GM18520 (cell line): ENCODE data around the gene GRAP2.
A peak's percentile ranks its signal among the peaks of the same experiment; 100 is the strongest.
"Not testable (repeated sequence)": the region's sequence is repeated elsewhere in the genome, so short reads cannot be mapped to it uniquely, and the experiment has no call there.

Experiments
- ATAC-seq: cut with Tn5 transposase; IDR thresholded peaks from one replicate; pipeline ENCODE4 v1.9.1; 2021; ENCODE audit not compliant: unreplicated experiment

GRAP2 gene

GRCh38 chr22:39896313-39896996 lies 4.4 kb upstream of the GRAP2 start:
- ATAC-seq, result no peak

- no peak for ATAC-seq
Observed at GRCh38 chr22:39897841-39898240, 3.0 kb upstream of the GRAP2 start.

- ATAC-seq, result peak; percentile 57
Observed at GRCh38 chr22:39898997-39899396, 1.9 kb upstream of the GRAP2 start.

- no peak for ATAC-seq
Observed at GRCh38 chr22:39901565-39902146, 772 bp downstream of the GRAP2 start.

- not testable (repeated sequence) for ATAC-seq
Observed at GRCh38 chr22:39904024-39904423, 3.1 kb downstream of the GRAP2 start.

GRCh38 chr22:39904862-39905261 lies 4.0 kb downstream of the GRAP2 start:
- no peak for ATAC-seq

- no peak for ATAC-seq
Observed at GRCh38 chr22:39905687-39906086, 4.8 kb downstream of the GRAP2 start.

GRCh38 chr22:39906207-39906606 lies 5.3 kb downstream of the GRAP2 start:
- no peak for ATAC-seq

GRCh38 chr22:39907047-39907446 lies 6.2 kb downstream of the GRAP2 start:
- ATAC-seq, result no peak

GRCh38 chr22:39907605-39908097 lies 6.8 kb downstream of the GRAP2 start:
- ATAC-seq, result no peak

- no peak for ATAC-seq
Observed at GRCh38 chr22:39908136-39908535, 7.3 kb downstream of the GRAP2 start.

- no peak for ATAC-seq
Observed at GRCh38 chr22:39908737-39909136, 7.9 kb downstream of the GRAP2 start.

- ATAC-seq, result no peak
Observed at GRCh38 chr22:39910876-39911613, 10.2 kb downstream of the GRAP2 start.

- ATAC-seq, result no peak
Observed at GRCh38 chr22:39913321-39913720, 12.4 kb downstream of the GRAP2 start.

- ATAC-seq, result no peak
Observed at GRCh38 chr22:39913886-39914285, 13.0 kb downstream of the GRAP2 start.

- ATAC-seq, result no peak
Observed at GRCh38 chr22:39914584-39914983, 13.7 kb downstream of the GRAP2 start.

GRCh38 chr22:39915295-39915726 lies 14.4 kb downstream of the GRAP2 start:
- no peak for ATAC-seq

- ATAC-seq, result no peak
Observed at GRCh38 chr22:39916496-39916895, 15.6 kb downstream of the GRAP2 start.

- ATAC-seq, result no peak
Observed at GRCh38 chr22:39917197-39917643, 16.3 kb downstream of the GRAP2 start.

- no peak for ATAC-seq
Observed at GRCh38 chr22:39917776-39918495, 17.1 kb downstream of the GRAP2 start.

- no peak for ATAC-seq
Observed at GRCh38 chr22:39920134-39920743, 19.4 kb downstream of the GRAP2 start.
